ENCODE results near the gene C10orf120.

- TF ChIP-seq POLR2A (IDR thresholded peaks at IDR 0.05) (no peak), CTCF (IDR thresholded peaks at IDR 0.05) (no peak), EP300 (IDR thresholded peaks at IDR 0.05) (no peak)
Measured at GRCh38 chr10:122682522-122682921, 17.1 kb downstream of the C10orf120 start.

Measured in suprapubic skin (tissue), 3 donors.